Raji (cell line): ENCODE measurements around the gene NUBP2.

Source experiments
- POLR2A ChIP-seq: IDR thresholded peaks from 2 replicates; pipeline ENCODE4 v1.6.1; 2011; ENCODE audit warnings: low read depth, low read length, control low read depth; ENCODE audit not compliant: insufficient read depth

NUBP2 gene, protein sequence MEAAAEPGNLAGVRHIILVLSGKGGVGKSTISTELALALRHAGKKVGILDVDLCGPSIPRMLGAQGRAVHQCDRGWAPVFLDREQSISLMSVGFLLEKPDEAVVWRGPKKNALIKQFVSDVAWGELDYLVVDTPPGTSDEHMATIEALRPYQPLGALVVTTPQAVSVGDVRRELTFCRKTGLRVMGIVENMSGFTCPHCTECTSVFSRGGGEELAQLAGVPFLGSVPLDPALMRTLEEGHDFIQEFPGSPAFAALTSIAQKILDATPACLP

DNA sequence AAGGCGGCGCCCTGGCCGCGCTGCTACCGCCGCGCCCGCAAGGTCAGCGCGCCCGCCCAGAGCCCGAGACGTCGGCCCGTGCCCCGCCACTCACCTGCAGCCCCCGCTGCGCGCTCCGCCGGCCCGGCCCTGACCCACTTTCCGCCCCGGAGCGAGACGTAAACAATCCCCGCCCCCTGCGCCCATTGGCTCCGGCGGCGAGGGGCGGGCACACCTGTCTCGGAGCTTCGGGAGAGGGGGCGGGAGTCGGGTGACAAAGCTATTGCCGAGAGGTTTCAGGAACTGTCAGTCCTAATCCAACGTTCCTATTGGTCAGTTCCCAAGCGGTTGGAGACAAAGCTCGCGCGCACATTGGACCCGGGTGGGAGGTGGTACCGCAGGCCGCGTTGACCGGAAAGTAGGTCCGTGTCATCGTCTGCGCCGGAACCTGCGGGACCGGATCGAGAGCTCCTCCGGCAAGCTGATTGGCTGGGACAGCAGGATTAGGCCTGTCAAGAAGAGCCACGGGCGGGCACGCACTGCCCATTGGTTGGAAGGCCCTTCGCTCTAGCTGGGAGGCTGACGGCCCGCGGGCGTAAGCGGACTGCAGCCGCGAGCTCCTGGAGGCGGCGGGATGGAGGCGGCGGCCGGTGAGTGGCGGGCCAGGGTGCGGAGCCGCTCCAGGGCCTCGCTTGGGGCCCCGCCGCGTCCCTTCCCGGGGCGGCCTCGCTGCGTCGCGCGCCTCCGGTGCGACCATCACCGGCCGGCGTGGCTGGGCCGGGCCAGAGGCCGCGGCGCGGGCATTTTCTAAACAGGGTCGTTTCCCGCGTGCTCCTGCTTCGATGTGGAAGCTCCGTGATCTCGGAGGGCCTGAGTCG is at the start of gene NUBP2, which contains the start of gene SPSB3:
NUBP2 (plus strand) TSS at position 553 of the 857 bp plus-strand sequence; CDS start at position 614, 61 bp downstream.
SPSB3 (minus strand) TSS at position 164 of the 857 bp plus-strand sequence. CDS start 1,088 bp downstream, outside the sequence.
- TF ChIP-seq POLR2A: peak; percentile 63

DNA sequence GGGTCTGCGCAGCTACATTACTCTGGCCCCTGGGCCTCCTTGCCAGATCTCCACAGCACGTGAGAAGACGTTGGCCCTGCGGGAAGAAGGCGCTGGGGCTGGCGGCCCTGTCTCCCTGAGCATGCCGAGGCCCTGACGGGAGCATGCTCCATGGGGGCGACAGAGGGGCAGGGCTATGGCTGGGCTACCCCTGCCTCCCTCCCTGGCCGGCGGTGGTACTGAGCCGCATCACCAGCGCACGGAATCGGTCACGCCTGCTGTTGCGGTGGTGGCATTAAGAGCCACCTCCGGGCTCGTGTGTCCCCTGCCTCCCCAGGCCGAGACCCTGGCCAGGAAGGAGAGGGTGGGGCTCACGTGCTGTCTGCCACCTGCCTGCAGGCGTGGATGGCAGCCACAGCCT is 48.6 kb upstream of the NUBP2 start:
- no peak for TF ChIP-seq POLR2A

DNA sequence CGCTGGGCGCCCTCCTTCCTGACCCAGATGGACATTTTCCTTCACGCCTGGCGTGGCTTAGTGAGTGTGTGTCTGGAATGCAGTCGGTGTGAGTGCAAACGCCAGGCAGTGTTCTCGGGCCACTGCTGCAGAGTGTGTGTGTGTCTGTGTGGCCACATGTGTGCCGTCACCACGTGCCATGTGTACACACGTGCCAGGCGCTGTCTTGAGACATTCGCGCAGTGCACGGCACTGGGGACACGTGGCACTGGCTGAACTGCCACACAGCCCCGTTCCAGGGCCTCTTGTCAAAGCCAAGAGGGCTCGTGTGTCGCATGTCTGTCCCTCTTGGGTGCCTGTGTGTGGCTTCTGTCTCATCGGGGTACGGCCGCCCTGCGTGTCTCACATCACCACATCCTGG is 47.9 kb upstream of the NUBP2 start:
- no peak for TF ChIP-seq POLR2A

DNA sequence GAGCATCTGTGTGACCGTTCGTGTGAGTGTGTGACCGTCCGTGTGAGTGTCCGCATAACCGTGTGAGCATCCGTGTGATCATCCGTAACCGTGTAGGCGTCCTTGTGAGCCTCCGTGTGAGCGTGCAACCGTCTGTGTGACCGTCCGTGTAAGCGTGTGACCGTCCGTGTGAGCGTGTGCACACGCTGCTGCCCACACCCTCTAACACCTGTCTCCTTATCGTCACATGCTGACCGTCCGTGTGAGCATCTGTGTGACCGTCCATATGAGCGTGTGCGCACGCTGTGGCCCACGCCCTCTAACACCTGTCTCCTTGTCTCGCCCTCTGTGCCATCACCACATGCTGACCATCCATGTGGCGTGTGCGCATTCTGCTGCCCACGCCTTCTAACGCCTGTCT is 42.5 kb upstream of the NUBP2 start:
- TF ChIP-seq POLR2A: no peak

DNA sequence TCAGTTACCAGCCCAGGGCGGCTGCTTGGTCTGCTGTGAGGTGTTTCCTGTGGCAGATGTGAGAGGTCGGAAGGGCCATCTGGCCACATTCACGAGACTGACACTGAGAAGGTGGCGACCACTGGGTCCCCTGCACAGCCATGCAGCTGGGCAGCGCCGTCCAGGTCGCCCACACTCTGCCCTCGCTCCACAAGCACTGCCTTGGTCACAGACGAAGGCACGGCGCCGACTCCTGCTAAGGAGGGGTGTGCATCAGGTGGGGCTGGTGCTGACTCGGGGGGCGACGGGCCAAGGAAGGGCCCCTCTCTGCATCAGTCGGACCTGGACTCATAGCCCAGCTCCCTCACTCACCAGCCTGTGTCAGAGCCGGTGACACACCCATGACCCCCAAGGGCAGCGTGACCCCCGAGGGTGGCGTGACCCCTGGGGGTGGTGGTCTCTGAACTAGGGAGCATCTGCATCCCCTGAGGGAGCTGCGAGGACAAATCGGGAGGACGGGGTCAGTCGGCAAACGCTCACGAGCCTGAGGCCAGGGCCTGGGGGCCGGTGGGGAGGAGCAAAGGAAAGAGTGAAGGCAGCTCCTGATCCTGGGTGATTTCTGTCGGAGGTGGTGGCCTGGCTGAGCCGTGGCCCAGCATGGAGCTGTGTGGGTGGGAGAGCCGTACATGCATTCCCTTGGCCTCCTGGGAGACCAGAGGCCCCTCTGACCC is 41.8 kb upstream of the NUBP2 start:
- TF ChIP-seq POLR2A: no peak

DNA sequence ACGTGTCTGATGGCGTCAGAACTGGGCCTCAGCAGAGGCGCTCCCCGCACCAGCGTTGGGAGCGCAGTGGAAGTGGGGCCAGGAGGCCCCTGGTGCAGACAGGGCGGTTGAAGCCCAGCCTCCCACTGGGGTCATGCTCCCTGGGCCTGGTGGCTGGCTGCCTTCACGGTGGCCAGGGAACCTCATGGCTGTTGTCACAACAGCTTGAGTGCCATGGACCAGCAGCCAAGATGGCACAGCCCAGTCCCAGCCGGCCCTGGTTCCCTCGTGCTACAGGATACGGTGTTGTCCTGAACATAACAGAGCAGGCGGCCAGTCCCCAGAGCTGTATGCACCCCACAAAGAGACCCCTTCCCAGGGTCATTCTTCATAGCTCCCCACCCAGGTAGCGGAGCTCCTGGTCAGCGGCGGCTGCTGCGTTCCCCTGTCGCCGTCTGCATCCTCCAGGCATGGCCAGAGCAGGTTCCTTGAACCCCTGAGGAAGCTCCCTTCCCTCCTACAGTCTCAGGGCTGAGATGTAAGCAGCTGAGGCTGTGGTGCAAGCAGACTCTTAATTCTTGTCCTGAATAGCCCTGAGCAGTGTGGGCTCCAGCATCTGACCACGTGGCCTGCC is 41.1 kb upstream of the NUBP2 start:
- no peak for TF ChIP-seq POLR2A

DNA sequence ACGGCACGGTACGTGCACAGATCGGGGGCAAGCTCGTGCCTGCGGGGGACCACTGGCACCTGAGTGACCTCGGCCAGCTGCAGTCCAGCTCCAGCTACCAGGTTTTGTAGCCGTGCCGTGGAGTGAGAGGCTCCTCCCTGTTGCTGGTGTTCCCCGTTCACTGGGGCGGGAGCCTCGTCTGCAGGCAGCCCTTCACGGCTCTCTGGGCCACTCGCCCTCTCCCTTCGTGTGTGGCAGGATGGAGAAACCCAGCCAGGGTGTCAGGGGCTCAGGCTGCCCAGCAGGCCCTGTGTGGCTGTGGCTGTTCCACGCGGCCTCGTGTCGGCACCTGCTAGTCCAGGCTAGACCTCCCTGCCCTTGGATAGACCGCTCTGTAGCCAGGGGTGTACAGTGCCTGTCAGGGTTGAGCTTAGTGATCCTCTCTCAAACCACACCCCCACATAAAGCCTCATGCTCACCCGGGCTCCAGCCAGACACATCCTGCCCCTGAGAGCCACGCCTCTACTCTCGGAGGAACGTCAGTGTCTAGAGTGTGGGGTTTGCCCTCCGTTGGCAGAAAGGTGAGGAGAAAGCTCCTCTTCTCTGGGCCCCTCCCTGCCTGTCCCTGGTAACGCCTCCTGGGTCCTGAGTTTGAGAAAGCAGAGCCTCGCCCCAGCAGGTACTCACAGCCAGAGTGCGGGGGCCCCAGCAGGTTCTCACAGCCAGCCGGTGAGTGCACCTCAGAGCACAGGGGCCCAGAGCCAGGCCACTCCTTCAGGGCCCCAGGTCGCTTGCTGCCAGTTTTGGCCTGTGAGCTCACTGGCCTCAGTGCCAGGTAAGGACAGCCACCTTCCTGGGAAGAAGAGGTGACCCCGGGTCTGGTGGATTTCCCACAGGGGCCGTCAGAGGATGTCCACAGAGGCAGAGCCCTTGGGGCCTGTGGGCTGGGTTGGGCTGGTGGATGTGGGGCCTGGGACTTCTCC is 39.1 kb upstream of the NUBP2 start:
- no peak for TF ChIP-seq POLR2A

DNA sequence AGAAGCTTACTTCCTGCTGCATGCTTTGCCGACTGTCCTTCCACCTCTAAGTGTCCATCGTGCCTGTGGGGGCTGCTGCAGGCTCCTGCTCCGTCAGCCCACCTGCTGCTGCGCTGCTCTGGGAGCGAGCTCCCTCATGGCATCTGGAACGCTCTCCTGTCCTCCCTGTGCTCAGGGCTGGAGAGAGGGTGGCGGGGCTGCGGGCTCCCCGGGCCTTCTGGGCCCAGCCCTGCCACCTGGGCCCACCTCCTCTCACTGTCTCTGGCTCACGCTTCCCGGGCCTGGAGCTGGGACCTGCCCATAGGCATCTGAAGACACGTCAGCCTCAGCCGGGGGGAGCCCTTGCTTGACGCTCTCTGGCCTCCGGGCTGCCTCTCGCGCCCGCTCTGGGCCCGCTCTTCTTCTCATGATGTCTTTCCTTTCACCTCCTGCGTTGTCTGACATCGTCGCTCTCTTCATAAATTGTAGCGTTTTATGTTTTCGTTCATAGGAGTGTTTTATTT is 38.4 kb upstream of the NUBP2 start:
- TF ChIP-seq POLR2A: no peak

DNA sequence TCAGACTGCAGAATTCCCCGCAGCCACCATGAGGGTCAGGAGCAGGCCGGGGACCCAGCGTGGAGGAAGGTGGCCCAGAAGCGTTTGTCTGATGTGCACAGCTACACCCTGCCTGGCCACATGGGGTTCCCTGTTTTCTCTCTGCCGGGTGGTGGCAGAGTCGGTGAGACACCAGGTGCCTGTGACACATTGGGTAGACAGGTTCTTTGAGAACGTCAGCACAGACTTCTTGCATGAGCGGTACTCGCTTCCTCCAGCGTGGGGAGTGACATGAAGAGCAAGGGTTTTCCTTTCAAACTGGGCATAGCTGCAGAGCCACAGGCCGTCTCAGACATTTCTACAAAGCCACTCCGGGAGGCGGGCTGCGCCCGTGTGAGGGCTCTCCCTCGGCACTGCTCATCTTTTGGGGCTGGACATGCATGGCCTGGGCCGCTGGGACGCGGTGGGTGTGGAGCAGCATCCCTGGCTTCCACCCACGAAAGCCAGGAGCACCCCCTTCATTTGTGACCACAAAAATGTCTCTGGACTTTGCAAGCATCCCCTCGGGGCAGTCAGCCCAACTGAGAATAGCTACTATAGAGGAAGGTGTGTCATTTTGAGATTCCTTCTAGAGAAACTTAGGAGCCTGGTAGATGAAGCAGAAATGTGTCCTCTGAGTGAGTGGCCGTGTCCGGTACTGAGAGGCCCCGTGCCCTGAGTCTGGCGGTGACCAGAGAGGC is 37.4 kb upstream of the NUBP2 start:
- no peak for TF ChIP-seq POLR2A

DNA sequence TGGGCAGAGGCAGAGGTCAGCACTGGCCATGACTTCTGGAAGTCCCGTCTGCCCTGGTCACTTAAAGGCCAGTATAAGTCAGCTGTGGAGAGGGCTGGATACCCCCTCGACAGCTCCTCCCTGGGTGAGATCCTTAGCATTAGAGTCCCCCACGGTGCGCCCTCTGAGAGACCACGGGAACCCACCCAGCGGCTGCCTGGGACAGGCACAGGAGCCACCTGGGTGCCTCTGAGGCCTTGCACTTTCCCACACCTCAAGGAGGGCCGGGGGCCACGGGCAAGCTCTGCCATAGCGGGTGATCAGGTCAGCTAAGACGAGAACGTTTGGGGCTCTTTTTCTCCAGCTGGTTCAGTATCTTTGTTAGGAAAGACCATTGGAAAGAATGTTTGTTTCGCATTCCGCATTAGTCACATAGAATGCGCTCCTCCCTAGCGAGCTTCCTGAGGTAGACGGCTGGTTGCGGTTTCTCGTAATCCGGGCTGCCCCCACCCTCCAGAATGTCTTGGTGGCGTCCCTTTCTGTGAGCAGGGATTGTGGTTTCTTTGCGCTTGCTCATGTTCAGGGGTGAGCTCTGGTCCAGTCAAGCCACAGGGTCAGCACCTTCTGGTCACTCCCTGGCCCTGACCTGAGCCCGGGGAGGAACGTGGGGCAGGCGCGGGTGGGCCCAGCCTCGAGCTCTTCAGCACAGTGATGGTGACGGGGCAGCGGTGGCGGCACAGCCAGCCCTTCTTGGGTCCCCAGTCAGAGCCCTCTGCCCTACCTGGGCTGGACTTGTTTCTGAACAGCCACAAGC is 36.7 kb upstream of the NUBP2 start:
- TF ChIP-seq POLR2A: no peak

DNA sequence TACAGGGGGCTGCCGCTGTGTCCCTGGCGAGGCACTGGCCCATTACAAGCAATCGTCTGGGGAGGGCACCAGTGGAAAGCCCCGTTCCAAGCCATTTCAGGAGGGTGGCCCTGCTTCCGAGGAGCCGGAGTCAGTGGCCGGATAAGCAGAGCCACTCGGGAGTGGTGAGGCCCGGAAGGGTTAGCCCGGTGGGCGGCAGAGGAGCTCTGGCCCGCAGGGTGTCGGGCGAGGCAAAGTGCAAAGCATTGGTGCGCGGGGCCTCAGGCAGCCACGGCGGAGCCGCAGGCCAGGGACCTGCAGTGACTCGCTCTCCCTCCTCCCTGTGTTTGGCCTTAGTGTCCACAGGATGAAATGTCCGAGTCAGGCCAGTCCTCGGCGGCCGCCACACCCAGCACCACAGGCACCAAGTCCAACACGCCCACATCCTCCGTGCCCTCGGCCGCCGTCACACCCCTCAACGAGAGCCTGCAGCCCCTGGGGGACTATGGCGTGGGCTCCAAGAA is 36.0 kb upstream of the NUBP2 start:
- TF ChIP-seq POLR2A: no peak

DNA sequence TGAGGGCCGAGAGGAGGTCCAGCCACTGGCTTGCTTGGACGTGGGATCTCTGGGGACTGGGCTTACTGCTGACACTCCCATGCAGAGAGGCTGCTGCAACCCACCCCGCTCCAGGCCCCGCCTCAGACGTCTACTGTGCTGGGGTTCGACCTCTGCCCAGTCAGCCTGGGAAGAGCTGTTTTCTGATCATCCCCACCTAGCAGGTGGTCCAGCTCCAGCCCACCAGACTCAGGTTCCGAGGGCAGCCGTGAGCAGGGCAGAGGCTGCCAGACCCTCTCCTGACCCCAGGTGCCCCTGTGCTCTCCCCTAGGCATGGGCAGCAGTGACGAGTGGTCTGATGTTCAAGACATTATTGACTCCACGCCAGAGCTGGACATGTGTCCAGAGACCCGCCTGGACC is 34.8 kb upstream of the NUBP2 start:
- TF ChIP-seq POLR2A: no peak
